WTC11 (cell line): Measurements from ENCODE around the gene FADS6. TPM values are rescaled to one million over a fixed set of nuclear protein-coding genes. Genes with fewer than 3 reads are reported as not detected.

Experiments
- ATAC-seq: fragments of 200-7000 bp; cut with Tn5 transposase; 2 replicates; pipeline ENCODE4 v1.10.0; 2021; ENCODE audit warnings: mild to moderate bottlenecking, moderate library complexity
- CTCF ChIA-PET: fragments of 300-600 bp; sonication (Branson Sonifier 250); formaldehyde crosslinking; loops from one replicate; lab custom pipeline; 2021; ENCODE audit warnings: antibody characterized with exemption; lab: Charles Lee
- POLR2A ChIA-PET: fragments of 350-600 bp; sonication (Branson Sonifier 250); formaldehyde crosslinking; loops from one replicate; lab custom pipeline; 2021; ENCODE audit warnings: antibody characterized with exemption; lab: Charles Lee
- DNase-seq: peaks from one replicate; pipeline ENCODE4 v3.0.0; 2021; ENCODE audit warnings: low spot score
- H3K27ac Mint-ChIP-seq: 2 replicates; pipeline ENCODE4 v1.8.0; 2021; ENCODE audit warnings: mixed read lengths
- H3K27me3 Mint-ChIP-seq: 2 replicates; pipeline ENCODE4 v1.8.0; 2021; ENCODE audit warnings: low read depth, mild to moderate bottlenecking, moderate library complexity, mixed read lengths
- H3K36me3 Mint-ChIP-seq: 2 replicates; pipeline ENCODE4 v1.8.0; 2021; ENCODE audit warnings: mixed read lengths
- H3K4me1 Mint-ChIP-seq: 2 replicates; pipeline ENCODE4 v1.8.0; 2022; ENCODE audit warnings: mixed read lengths
- H3K4me3 Mint-ChIP-seq: 2 replicates; pipeline ENCODE4 v1.8.0; 2021; ENCODE audit warnings: mild to moderate bottlenecking, moderate library complexity, mixed read lengths
- H3K9me3 Mint-ChIP-seq: 2 replicates; pipeline ENCODE4 v1.8.0; 2021; ENCODE audit warnings: mixed read lengths
- CDX4 ChIP-seq: fragments of 250-450 bp; sonication (Bioruptor Pico); IDR thresholded peaks from 2 replicates; pipeline ENCODE4 v1.9.0; 2021; ENCODE audit warnings: moderate library complexity, mild to moderate bottlenecking, inconsistent platforms, borderline replicate concordance
- E2F1 ChIP-seq: sonication (generic); formaldehyde crosslinking; IDR thresholded peaks from 2 replicates; pipeline ENCODE4 v1.8.0; 2022; ENCODE audit warnings: mild to moderate bottlenecking, missing genetic modification reagents
- ESRRA ChIP-seq: sonication (generic); formaldehyde crosslinking; IDR thresholded peaks from 2 replicates; pipeline ENCODE4 v1.8.1; 2022; ENCODE audit warnings: mild to moderate bottlenecking, missing genetic modification reagents, borderline replicate concordance
- ETV6 ChIP-seq: sonication (generic); formaldehyde crosslinking; IDR thresholded peaks from 2 replicates; pipeline ENCODE4 v1.8.1; 2022; ENCODE audit warnings: mild to moderate bottlenecking, missing genetic modification reagents
- FOXK1 ChIP-seq: sonication (generic); formaldehyde crosslinking; IDR thresholded peaks from 2 replicates; pipeline ENCODE4 v1.8.0; 2022; ENCODE audit warnings: mild to moderate bottlenecking, moderate library complexity, missing genetic modification reagents
- GRHL2 ChIP-seq: fragments of 250-450 bp; sonication (Bioruptor Pico); IDR thresholded peaks from 2 replicates; pipeline ENCODE4 v1.8.0; 2022; ENCODE audit warnings: mild to moderate bottlenecking, moderate library complexity; ENCODE audit not compliant: insufficient replicate concordance, severe bottlenecking
- HMGXB4 ChIP-seq: sonication (generic); formaldehyde crosslinking; IDR thresholded peaks from 2 replicates; pipeline ENCODE4 v1.8.1; 2023; ENCODE audit warnings: mild to moderate bottlenecking, moderate library complexity, missing genetic modification reagents
- MLX ChIP-seq: sonication (generic); formaldehyde crosslinking; IDR thresholded peaks from 2 replicates; pipeline ENCODE4 v1.8.1; 2023; ENCODE audit warnings: mild to moderate bottlenecking, missing genetic modification reagents, moderate library complexity
- PREB ChIP-seq: sonication (generic); formaldehyde crosslinking; IDR thresholded peaks from 2 replicates; pipeline ENCODE4 v1.8.1; 2022; ENCODE audit warnings: mild to moderate bottlenecking, missing genetic modification reagents, moderate library complexity, borderline replicate concordance
- RORB ChIP-seq: fragments of 250-450 bp; sonication (Bioruptor Pico); IDR thresholded peaks from 2 replicates; pipeline ENCODE4 v1.9.0; 2021; ENCODE audit warnings: mild to moderate bottlenecking
- SOX15 ChIP-seq: fragments of 250-450 bp; sonication (Bioruptor Pico); IDR thresholded peaks from 2 replicates; pipeline ENCODE4 v1.9.0; 2021; ENCODE audit warnings: mild to moderate bottlenecking
- TEAD1 ChIP-seq: sonication (generic); formaldehyde crosslinking; IDR thresholded peaks from 2 replicates; pipeline ENCODE4 v1.8.0; 2022; ENCODE audit warnings: mild to moderate bottlenecking, missing genetic modification reagents
- TEAD4 ChIP-seq: sonication (generic); formaldehyde crosslinking; IDR thresholded peaks from 2 replicates; pipeline ENCODE4 v1.8.0; 2022; ENCODE audit warnings: mild to moderate bottlenecking, missing genetic modification reagents
- ZNF232 ChIP-seq: sonication (generic); formaldehyde crosslinking; IDR thresholded peaks from 2 replicates; pipeline ENCODE4 v1.8.0; 2022; ENCODE audit warnings: mild to moderate bottlenecking, missing genetic modification reagents
- ZNF317 ChIP-seq: sonication (generic); formaldehyde crosslinking; IDR thresholded peaks from 2 replicates; pipeline ENCODE4 v1.8.1; 2023; ENCODE audit warnings: low read depth, mild to moderate bottlenecking, moderate library complexity, missing genetic modification reagents, borderline replicate concordance
- ZNF423 ChIP-seq: fragments of 250-450 bp; sonication (Bioruptor Pico); IDR thresholded peaks from 2 replicates; pipeline ENCODE4 v2.1.2; 2022; ENCODE audit warnings: mild to moderate bottlenecking, moderate library complexity
- total RNA-seq: library from RNA; stranded (reverse); gene quantifications from 3 replicates; pipeline ENCODE4 v1.2.3, GENCODE V29; 2021
- TF ChIP-seq, protein P1 (sequence below): fragments of 250-450 bp; sonication (Bioruptor Pico); IDR thresholded peaks from 2 replicates; pipeline ENCODE4 v1.8.0; 2021; ENCODE audit warnings: mild to moderate bottlenecking
- TF ChIP-seq, protein P2 (sequence below): sonication (generic); formaldehyde crosslinking; IDR thresholded peaks from 2 replicates; pipeline ENCODE4 v1.8.0; 2022; ENCODE audit warnings: mild to moderate bottlenecking, missing genetic modification reagents
- TF ChIP-seq, protein P3 (sequence below): fragments of 250-450 bp; sonication (Bioruptor Pico); IDR thresholded peaks from 2 replicates; pipeline ENCODE4 v1.9.0; 2021; ENCODE audit warnings: mild to moderate bottlenecking, borderline replicate concordance

Gene FADS6
- total RNA-seq, 1 experiment from 2014 or later = 1.2 TPM

DNA sequence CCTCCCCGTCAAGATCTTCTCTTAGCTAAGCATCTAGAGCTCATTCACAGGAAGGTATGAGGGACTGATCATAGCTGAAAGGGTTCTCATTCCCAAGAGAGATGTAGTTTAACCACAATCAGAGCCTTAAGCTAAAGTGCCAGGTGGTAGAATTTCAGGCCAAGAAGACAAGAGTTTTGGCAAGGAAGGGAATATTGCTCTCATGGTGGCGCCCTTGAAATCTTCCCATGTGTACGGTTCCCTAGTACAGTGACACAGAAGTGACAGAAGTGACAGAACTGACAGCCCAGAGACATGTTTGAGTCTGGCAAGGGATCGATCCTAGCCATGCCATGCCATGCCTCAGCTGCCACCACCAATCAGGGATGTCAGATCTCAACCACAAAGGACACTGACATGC lies 36.2 kb downstream of the FADS6 start (continued):
- TF ChIP-seq RORB (CRISPR knock-in tag) (no peak), FOXK1 (no peak), MLX (CRISPR knock-in tag) (no peak)
- TF ChIP-seq, protein P1, sequence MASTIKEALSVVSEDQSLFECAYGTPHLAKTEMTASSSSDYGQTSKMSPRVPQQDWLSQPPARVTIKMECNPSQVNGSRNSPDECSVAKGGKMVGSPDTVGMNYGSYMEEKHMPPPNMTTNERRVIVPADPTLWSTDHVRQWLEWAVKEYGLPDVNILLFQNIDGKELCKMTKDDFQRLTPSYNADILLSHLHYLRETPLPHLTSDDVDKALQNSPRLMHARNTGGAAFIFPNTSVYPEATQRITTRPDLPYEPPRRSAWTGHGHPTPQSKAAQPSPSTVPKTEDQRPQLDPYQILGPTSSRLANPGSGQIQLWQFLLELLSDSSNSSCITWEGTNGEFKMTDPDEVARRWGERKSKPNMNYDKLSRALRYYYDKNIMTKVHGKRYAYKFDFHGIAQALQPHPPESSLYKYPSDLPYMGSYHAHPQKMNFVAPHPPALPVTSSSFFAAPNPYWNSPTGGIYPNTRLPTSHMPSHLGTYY (CRISPR knock-in tag) = no peak

GRCh38 chr17:74856112-74856511 lies 37.3 kb downstream of the FADS6 start:
- no peaks in the 10 kb centered on the region for H3K36me3 Mint-ChIP-seq
- ChIA-PET POLR2A (interaction anchor here (0.6 kb wide), 2 partner anchors 9 to 418 kb away, joined by 3 read pairs; no protein-coding TSS in a partner anchor), CTCF (interaction anchor here (0.5 to 14.0 kb wide), 15 partner anchors 8 to 112 kb away, joined by 3 to 347 read pairs (median 4); partner anchors contain the start of gene FDXR)
- peaks cover 93% of the 10 kb centered on the region for H3K27me3 Mint-ChIP-seq
- no peak overlapping the region for H3K4me3 Mint-ChIP-seq
- TF ChIP-seq ESRRA (CRISPR knock-in tag) (no peak), MLX (CRISPR knock-in tag) (no peak), ZNF423 (CRISPR knock-in tag) (no peak), HMGXB4 (CRISPR knock-in tag) (no peak), TEAD1 (CRISPR knock-in tag) (no peak), SOX15 (CRISPR knock-in tag) (no peak), GRHL2 (CRISPR knock-in tag) (no peak), ZNF232 (CRISPR knock-in tag) (no peak), ETV6 (CRISPR knock-in tag) (no peak), CDX4 (CRISPR knock-in tag) (no peak), E2F1 (CRISPR knock-in tag) (no peak), ZNF317 (CRISPR knock-in tag) (no peak), PREB (CRISPR knock-in tag) (no peak), TEAD4 (CRISPR knock-in tag) (no peak)
- TF ChIP-seq, protein P2, sequence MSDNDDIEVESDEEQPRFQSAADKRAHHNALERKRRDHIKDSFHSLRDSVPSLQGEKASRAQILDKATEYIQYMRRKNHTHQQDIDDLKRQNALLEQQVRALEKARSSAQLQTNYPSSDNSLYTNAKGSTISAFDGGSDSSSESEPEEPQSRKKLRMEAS = no peak
- TF ChIP-seq, protein P3, sequence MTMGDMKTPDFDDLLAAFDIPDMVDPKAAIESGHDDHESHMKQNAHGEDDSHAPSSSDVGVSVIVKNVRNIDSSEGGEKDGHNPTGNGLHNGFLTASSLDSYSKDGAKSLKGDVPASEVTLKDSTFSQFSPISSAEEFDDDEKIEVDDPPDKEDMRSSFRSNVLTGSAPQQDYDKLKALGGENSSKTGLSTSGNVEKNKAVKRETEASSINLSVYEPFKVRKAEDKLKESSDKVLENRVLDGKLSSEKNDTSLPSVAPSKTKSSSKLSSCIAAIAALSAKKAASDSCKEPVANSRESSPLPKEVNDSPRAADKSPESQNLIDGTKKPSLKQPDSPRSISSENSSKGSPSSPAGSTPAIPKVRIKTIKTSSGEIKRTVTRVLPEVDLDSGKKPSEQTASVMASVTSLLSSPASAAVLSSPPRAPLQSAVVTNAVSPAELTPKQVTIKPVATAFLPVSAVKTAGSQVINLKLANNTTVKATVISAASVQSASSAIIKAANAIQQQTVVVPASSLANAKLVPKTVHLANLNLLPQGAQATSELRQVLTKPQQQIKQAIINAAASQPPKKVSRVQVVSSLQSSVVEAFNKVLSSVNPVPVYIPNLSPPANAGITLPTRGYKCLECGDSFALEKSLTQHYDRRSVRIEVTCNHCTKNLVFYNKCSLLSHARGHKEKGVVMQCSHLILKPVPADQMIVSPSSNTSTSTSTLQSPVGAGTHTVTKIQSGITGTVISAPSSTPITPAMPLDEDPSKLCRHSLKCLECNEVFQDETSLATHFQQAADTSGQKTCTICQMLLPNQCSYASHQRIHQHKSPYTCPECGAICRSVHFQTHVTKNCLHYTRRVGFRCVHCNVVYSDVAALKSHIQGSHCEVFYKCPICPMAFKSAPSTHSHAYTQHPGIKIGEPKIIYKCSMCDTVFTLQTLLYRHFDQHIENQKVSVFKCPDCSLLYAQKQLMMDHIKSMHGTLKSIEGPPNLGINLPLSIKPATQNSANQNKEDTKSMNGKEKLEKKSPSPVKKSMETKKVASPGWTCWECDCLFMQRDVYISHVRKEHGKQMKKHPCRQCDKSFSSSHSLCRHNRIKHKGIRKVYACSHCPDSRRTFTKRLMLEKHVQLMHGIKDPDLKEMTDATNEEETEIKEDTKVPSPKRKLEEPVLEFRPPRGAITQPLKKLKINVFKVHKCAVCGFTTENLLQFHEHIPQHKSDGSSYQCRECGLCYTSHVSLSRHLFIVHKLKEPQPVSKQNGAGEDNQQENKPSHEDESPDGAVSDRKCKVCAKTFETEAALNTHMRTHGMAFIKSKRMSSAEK (CRISPR knock-in tag) = no peak
- no peak overlapping the region for H3K27ac Mint-ChIP-seq
- peaks cover 12% of the 10 kb centered on the region for H3K4me1 Mint-ChIP-seq
- H3K9me3 Mint-ChIP-seq = no peaks in the 10 kb centered on the region
- ATAC-seq = no peak
- DNase-seq = no peak
